ENCODE data around the gene SORCS2.

DNA sequence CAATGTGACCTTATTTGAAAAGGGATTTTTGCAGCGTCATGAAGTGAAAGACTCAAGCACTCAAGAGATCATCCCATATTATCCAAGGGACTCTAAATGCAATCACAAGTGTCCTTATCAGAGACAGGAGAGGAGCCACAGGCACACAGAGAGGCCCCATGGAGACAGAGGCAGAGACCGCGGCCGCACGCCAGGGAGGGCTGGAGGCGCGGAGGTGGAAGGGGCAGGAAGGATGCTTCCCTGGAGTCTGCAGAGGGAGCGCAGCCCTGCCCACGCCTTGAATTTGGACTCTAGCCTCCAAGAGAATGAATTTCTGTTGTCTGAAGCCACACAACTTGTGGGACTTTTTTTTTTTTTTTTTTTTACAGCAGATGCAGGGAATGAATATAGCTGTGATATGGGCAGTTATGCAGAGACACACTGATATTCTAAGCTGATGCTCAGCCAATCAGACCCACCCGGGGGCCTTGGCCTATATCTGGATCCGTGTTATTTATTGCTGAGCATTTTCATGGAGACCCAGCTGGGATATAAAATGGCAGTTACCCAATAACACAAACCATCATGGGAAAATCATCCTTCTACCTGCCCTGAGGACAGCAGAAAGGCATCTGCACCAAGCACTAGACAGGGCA, 487.2 kb downstream of the SORCS2 start:
- TF ChIP-seq, protein P1, sequence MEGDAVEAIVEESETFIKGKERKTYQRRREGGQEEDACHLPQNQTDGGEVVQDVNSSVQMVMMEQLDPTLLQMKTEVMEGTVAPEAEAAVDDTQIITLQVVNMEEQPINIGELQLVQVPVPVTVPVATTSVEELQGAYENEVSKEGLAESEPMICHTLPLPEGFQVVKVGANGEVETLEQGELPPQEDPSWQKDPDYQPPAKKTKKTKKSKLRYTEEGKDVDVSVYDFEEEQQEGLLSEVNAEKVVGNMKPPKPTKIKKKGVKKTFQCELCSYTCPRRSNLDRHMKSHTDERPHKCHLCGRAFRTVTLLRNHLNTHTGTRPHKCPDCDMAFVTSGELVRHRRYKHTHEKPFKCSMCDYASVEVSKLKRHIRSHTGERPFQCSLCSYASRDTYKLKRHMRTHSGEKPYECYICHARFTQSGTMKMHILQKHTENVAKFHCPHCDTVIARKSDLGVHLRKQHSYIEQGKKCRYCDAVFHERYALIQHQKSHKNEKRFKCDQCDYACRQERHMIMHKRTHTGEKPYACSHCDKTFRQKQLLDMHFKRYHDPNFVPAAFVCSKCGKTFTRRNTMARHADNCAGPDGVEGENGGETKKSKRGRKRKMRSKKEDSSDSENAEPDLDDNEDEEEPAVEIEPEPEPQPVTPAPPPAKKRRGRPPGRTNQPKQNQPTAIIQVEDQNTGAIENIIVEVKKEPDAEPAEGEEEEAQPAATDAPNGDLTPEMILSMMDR (IDR thresholded peaks at IDR 0.05; ENCODE audit: low read depth, low read length, poor library complexity, severe bottlenecking) = no peak
- TF ChIP-seq EZH2phosphoT487 (IDR thresholded peaks at IDR 0.05; ENCODE audit: borderline replicate concordance, low read length) = no peak

Measured in DOHH2 (cell line).